Transverse colon (tissue), 4 donors: ENCODE measurements around the gene TRIM3. TPM values are rescaled to one million over a fixed set of nuclear protein-coding genes. Genes with fewer than 3 reads are reported as not detected.

ENCODE experiments used
- DNase-seq: peaks from one replicate; pipeline ENCODE4 v3.0.0-alpha.2; 2019
- H3K27ac ChIP-seq, 4 donors: fragments of 200-600 bp; sonication (generic); 2 replicates each; pipeline ENCODE4 v1.5.1; 2016 to 2018; ENCODE audit warnings: inconsistent platforms in 4 of 4
- H3K27me3 ChIP-seq: fragments of 200-600 bp; sonication (generic); 2 replicates; pipeline ENCODE4 v1.5.1; 2017; ENCODE audit warnings: inconsistent platforms
- H3K36me3 ChIP-seq, 4 donors: fragments of 200-600 bp; sonication (generic); 2 replicates each; pipeline ENCODE4 v1.5.1; 2017 to 2019; ENCODE audit warnings: inconsistent platforms in 4 of 4
- H3K4me1 ChIP-seq, 4 donors: fragments of 200-600 bp; sonication (generic); 2 replicates each; pipeline ENCODE4 v1.5.1; 2017 to 2020; ENCODE audit warnings: inconsistent platforms in 4 of 4
- H3K4me3 ChIP-seq, 4 donors: fragments of 200-600 bp; sonication (generic); 1 replicate in 1 of 4; 2 replicates in 3 of 4; pipeline versions ENCODE4 v1.5.1 to v1.6.1; 2017 to 2019; ENCODE audit warnings: inconsistent platforms in 4 of 4
- H3K9me3 ChIP-seq, 2 donors: fragments of 200-600 bp; sonication (generic); 2 replicates each; pipeline ENCODE4 v1.5.1; 2017 to 2019; ENCODE audit warnings: inconsistent platforms in 2 of 2
- CTCF ChIP-seq, 5 experiments: fragments of 200-600 bp in 3 of 5; fragments of 450-650 bp in 2 of 5; sonication (generic) in 3 of 5; IDR thresholded peaks; 1 replicate in 2 of 5; 2 replicates in 3 of 5; pipeline ENCODE4 v1.5.1; 2016 to 2017; ENCODE audit warnings: antibody characterized with exemption in 5 of 5, inconsistent platforms in 3 of 5, mild to moderate bottlenecking in 2 of 5, moderate library complexity in 1 of 5
- EP300 ChIP-seq: sonication (generic); formaldehyde crosslinking; IDR thresholded peaks from one replicate; pipeline ENCODE4 v1.6.1; 2017; ENCODE audit warnings: antibody characterized with exemption, low read depth
- POLR2A ChIP-seq: fragments of 450-650 bp; IDR thresholded peaks from one replicate; pipeline ENCODE4 v1.6.1; 2016; ENCODE audit warnings: antibody characterized with exemption, mild to moderate bottlenecking, moderate library complexity
- POLR2AphosphoS5 ChIP-seq, 3 donors: sonication (generic); formaldehyde crosslinking; IDR thresholded peaks; one replicate each; pipeline ENCODE4 v1.6.1; 2016; ENCODE audit warnings: antibody characterized with exemption in 3 of 3
- WGBS, 2 donors: methylation state at CpG; one replicate each; pipeline ENCODE4 v1.1.5; 2018; ENCODE audit warnings: low coverage in 1 of 2; 5-methylcytosine and 5-hydroxymethylcytosine counted together
- in situ Hi-C, 4 donors: fragments of 200-750 bp; cut with MboI; loops; one replicate each; pipeline versions ENCODE4 v1.15.0 to v1.15.1; 2017; ENCODE audit warnings: low sequenced_read_pairs in 3 of 4, low pct_ligation_motif_present in 1 of 4, low pct_unique_long_range_greater_than_20kb in 1 of 4
- intact Hi-C: fragments of 100-400 bp; cut with DNase I; formaldehyde crosslinking; loops from one replicate; pipeline ENCODE4 v1.15.1; 2023; ENCODE audit warnings: low total_unique reads
- total RNA-seq, 4 donors: library from RNA; depleted of rRNA; stranded (reverse); fragments of >200 nt; gene quantifications; one replicate each; pipeline ENCODE4 v1.1.0, GENCODE V29; 2016

TRIM3 gene
- total RNA-seq, 4 donors from 2014 or later, result 49.1 to 205 (median 67.9) TPM

- no peak overlapping the region for H3K4me3 ChIP-seq
- H3K36me3 ChIP-seq, result no peaks in the 10 kb centered on the region
- intact Hi-C loops (no loop called here), in situ Hi-C loops (no loop called here)
- H3K27me3 ChIP-seq, result no peaks in the 10 kb centered on the region
- no peaks in the 10 kb centered on the region for H3K9me3 ChIP-seq
- peaks cover 0 to 10% (median 0%) of the 10 kb centered on the region in 4 donors for H3K4me1 ChIP-seq
- WGBS, 2 donors, result 94 to 100% methylated on average over 2 to 10 of the region's 10 CpGs
- no peak overlapping the region for H3K27ac ChIP-seq
- no peak for DNase-seq
- TF ChIP-seq POLR2A, result no peak
- TF ChIP-seq POLR2AphosphoS5 (IDR thresholded peaks at IDR 0.05), result no peak
Observed at GRCh38 chr11:6411594-6412031, 62.1 kb downstream of the TRIM3 start.

GRCh38 chr11:6410695-6411430, 62.9 kb downstream of the TRIM3 start:
- WGBS, 2 donors, result 88 to 94% methylated on average over 6 to 21 of the region's 23 CpGs
- no peak overlapping the region for H3K27ac ChIP-seq
- no peak overlapping the region for H3K4me3 ChIP-seq
- no peaks in the 10 kb centered on the region for H3K36me3 ChIP-seq
- intact Hi-C loops, result no loop called here
- no peaks in the 10 kb centered on the region for H3K27me3 ChIP-seq
- DNase-seq, result no peak
- in situ Hi-C loops, result no loop called here
- H3K4me1 ChIP-seq, result peaks cover 0 to 11% (median 0%) of the 10 kb centered on the region in 4 donors
- no peaks in the 10 kb centered on the region for H3K9me3 ChIP-seq
- TF ChIP-seq POLR2AphosphoS5 (IDR thresholded peaks at IDR 0.05) (no peak), CTCF (IDR thresholded peaks at IDR 0.05) (no peak), EP300 (no peak), POLR2A (no peak)

GRCh38 chr11:6406370-6406769, 67.4 kb downstream of the TRIM3 start:
- Histone ChIP-seq H3K4me3 (no peak overlapping the region), H3K27ac (no peak overlapping the region), H3K9me3 (no peaks in the 10 kb centered on the region), H3K4me1 (peaks cover 0 to 15% (median 5%) of the 10 kb centered on the region in 4 donors), H3K36me3 (no peaks in the 10 kb centered on the region), H3K27me3 (no peaks in the 10 kb centered on the region)
- TF ChIP-seq EP300 (no peak), CTCF (IDR thresholded peaks at IDR 0.05) (no peak), POLR2A (no peak)
- DNase-seq, result no peak
- WGBS, 2 donors, result 35 to 72% methylated on average over 2 of the region's 2 CpGs
- intact Hi-C loops (no loop called here), in situ Hi-C loops (no loop called here)

GRCh38 chr11:6405846-6406245, 67.9 kb downstream of the TRIM3 start:
- in situ Hi-C loops, result no loop called here
- no peaks in the 10 kb centered on the region for H3K36me3 ChIP-seq
- intact Hi-C loops, result no loop called here

More at GRCh38 chr11:6405846-6406245, 67.9 kb downstream of the TRIM3 start:
- DNase-seq, result no peak
- H3K4me1 ChIP-seq, result peaks cover 0 to 15% (median 5%) of the 10 kb centered on the region in 4 donors
- no peaks in the 10 kb centered on the region for H3K9me3 ChIP-seq
- H3K4me3 ChIP-seq, result no peak overlapping the region
- no peaks in the 10 kb centered on the region for H3K27me3 ChIP-seq
- WGBS, 2 donors, result 94 to 95% methylated on average over 6 of the region's 6 CpGs
- H3K27ac ChIP-seq, result no peak overlapping the region
- TF ChIP-seq CTCF (IDR thresholded peaks at IDR 0.05) (no peak), POLR2A (no peak), POLR2AphosphoS5 (IDR thresholded peaks at IDR 0.05) (no peak), EP300 (no peak)
